HG03175 (cell line): ENCODE results near the gene HOMER2.
"Not testable (repeated sequence)": the region's sequence is repeated elsewhere in the genome, so short reads cannot be mapped to it uniquely, and the experiment has no call there.

Source experiments
- ATAC-seq: cut with Tn5 transposase; IDR thresholded peaks from one replicate; pipeline ENCODE4 v1.9.1; 2021; ENCODE audit warnings: mild to moderate bottlenecking, moderate library complexity; ENCODE audit not compliant: unreplicated experiment

Gene HOMER2

DNA sequence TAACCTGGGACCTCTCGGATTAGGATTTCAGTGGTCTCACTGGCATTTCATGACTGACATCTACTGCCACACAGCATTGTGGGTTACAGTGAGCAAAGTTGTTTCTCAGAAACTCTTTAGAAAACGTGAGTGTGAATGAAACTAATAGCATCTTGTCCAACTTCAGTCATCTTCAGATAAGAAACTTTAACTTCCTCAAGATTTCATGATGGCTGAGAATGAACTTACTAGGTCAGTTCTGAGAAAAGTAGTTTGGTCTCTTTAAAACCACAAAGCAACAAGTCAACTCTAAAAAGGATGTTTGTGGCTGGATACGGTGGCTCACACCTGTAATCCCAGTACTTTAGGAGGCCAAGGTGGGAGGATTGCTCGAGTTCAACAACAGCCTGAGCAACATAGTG, 14.2 kb upstream of the HOMER2 start:
- peak; percentile 88 for ATAC-seq

GRCh38 chr15:82964890-82965289, 12.4 kb upstream of the HOMER2 start:
- no peak for ATAC-seq

GRCh38 chr15:82963471-82964341, 11.2 kb upstream of the HOMER2 start:
- ATAC-seq: no peak

- ATAC-seq: no peak
These were observed 8.2 kb upstream of the HOMER2 start for GRCh38 chr15:82960766-82961165.

GRCh38 chr15:82959423-82959822, 6.9 kb upstream of the HOMER2 start:
- ATAC-seq: no peak

- no peak for ATAC-seq
These were observed 6.1 kb upstream of the HOMER2 start for GRCh38 chr15:82958638-82959037.

DNA sequence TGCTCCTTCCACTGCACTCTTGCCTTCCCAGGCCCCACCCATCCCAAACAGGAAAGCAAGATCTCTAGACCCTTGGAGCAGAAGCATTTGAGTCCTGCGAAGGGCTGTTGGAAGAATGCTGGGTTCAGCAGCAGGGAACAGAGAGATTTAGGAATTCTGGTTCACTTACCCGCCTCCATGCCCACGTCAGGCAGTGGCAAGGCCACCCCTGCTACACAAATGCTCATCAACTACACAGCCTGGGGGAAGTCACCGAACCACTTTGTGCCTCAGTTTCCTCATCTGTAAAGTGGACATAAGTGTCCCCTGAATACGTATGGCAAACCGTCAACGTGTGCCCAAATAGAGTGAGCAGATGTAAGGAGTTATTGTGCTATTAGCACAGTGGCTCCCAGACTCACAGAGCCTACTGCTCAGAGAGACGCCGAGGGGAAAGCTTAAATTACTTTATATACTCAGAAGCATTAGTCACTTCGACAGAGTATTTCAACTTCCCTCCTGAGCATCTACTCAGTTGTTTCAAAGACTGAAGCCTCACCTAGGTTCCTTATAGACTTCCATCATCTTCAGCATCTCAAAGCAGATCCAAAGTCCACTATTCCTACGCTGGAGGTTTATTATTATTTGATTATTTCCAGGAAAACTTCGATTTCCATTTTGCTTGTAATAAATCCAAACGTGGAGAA, 905 bp downstream of the HOMER2 start:
- no peak for ATAC-seq

- ATAC-seq: peak; percentile 58
These were observed 1.7 kb downstream of the HOMER2 start for GRCh38 chr15:82950746-82951370.

GRCh38 chr15:82950295-82950694, 2.2 kb downstream of the HOMER2 start:
- no peak for ATAC-seq

DNA sequence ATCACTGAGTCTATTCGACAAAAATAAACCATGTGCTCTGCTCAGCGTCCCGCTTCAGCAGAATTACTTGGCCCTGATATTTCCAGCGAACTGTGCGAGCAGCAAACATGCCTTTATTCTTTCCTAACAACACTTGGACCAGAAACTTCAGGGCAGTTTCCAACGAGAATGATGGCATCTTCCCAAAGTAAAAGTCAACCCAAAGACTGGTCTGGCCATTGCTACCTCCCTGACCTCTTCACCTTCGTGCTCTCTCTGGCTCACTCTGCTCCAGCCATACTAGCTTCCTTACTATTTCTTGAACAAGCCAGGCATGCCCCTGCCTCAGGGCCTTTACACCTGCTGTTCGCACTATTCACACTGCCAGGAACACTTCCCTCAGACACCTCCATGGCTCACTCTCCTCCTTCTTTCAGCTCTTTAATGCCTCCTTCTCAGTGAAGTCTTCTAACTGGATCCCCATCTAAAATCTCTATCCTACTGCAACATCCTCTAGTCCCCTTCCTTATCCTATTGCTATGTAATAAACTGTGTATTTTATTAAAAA, 6.3 kb downstream of the HOMER2 start:
- no peak for ATAC-seq

DNA sequence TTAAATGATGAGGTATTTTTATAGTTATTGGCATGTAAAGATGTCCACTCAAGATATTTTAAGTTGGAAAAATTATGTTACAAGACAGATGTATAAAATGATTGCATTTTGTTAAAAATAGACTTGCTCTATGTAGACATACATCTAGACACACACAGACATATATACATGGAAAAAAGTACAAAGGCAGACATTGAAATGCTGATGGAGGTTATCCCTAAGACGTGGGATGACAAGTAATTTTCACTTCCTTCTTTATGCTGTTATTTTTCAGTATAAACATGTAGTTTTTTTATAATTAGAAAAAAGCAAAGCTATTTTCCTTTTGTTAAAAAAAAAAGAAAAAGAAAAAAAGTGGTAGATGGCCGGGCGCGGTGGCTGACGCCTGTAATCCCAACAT, 7.2 kb downstream of the HOMER2 start:
- ATAC-seq: no peak

DNA sequence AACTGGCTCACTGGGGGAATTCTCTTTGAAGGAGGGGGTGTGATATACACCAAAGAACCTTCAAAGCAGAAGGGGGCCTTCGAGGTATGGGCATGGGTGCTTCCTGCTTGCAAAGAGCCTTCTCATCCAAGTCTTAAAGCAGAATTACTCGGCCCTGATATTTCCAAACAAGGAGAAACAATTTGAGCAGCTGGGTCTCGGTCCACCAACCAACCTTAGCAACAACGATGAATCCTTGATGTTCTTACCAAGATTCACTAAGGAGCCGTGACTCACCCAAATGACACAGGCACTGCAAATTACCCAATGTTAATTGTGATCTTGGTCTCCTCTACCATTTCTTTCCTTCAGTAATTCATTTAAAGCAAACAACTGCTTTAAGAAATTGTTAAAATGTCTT, 7.7 kb downstream of the HOMER2 start:
- ATAC-seq: no peak

DNA sequence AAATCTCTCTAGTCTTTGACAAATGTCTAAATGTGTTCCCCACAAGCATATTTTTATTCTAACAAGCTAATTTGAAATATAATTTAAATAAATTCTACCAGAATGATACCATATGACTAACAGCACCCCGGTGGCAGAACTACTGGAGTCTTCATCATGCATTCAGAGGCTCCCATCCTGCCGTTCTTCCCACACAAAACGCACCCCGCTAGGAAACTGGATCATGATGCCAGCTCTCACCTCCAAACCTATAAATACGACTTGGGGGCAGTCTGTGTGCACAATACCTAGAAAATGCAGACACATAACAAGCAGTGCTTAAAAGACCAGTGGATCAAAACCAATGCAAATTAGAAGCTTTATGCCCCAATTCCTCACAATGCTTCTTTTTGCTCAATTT, 8.5 kb downstream of the HOMER2 start:
- no peak for ATAC-seq

DNA sequence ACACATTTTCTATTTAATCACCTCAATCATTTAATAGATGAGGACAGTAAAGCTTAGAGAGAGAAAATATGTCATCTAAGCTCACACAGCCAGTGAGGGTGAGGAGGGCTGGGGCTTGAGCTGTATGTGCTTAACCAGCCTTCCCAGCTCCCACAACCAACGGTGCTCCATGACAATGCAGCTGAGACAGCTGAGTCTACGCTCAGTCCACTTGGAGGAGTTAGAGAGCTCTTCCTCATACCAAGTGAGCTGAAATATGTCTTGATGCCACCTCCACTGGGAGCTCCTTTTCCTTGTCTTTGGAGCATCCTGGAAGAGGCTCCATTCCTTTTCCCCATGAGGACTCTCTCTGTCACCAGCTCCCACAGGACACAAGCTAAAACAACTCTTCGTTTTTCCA, 9.3 kb downstream of the HOMER2 start:
- no peak for ATAC-seq

GRCh38 chr15:82942691-82943090, 9.8 kb downstream of the HOMER2 start:
- ATAC-seq: no peak

DNA sequence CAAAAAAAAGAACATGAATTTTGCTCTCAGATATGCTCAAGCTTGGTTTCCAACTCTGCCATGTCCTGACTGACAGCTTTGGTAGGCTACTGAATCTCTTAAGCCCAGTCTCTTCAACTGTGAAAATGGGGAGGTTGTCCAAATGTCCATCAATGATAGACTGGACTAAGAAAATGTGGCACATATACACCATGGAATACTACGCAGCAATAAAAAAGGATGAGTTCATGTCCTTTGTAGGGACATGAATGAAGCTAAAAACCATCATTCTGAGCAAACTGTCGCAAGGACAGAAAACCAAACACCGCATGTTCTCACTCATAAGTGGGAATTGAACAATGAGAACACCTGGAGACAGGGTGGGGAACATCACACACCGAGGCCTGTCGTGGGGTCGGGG, 12.8 kb downstream of the HOMER2 start:
- not testable (repeated sequence) for ATAC-seq

GRCh38 chr15:82937712-82938058, 14.8 kb downstream of the HOMER2 start:
- ATAC-seq: no peak

DNA sequence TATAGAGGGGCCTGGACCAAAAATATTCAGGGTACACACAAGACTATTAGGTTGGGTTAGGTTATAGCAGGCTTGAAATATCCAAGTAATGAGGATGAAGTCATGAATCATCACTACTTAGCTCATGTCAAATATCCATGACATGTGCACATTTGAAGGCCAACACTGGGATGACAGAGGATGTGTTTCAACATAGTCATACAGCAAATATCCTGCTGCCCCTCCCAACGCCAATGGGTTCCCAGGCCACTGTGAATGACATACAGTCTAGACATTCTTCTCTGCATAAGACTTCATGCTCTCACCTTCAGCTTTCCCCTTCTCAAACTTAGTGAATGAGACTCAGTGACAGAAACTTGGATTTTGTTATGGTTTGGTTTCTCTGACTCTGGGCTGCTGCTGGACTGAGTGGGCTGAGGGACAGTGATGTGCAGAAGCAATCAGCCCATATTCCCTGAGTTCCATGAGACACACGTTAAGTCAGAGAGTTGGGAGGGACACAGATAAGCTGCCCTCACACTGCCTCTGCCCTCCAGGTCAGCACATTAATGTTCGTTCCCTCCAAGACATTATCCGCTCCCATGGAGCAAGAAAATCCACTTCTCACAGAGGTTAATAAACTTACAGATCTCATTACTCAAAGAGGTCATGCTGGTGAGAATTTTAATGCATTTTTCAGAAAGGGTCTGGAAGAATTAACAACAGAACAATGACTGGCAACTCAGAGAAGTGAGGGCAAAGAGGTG, 15.4 kb downstream of the HOMER2 start:
- no peak for ATAC-seq

GRCh38 chr15:82935382-82935781, 17.1 kb downstream of the HOMER2 start:
- no peak for ATAC-seq

- ATAC-seq: no peak
These were observed 18.2 kb downstream of the HOMER2 start for GRCh38 chr15:82934100-82934880.
